Measurements from ENCODE around the gene MSX2. TPM values are rescaled to one million over a fixed set of nuclear protein-coding genes. Genes with fewer than 3 reads are reported as not detected.
A peak's percentile ranks its signal among the peaks of the same experiment; 100 is the strongest.

Gene MSX2
- total and polyA plus RNA-seq, 4 donors = 0.34 to 2.1 (median 0.80) TPM

- Histone ChIP-seq H3K4me1 (ENCODE audit: control insufficient read depth in 5 of 5, insufficient read depth in 5 of 5, low read length in 5 of 5) (no peaks in the 10 kb centered on the region), H3K27ac (ENCODE audit: low read depth in 1 of 2, low read length in 1 of 2) (no peak overlapping the region), H3K36me3 (ENCODE audit: control insufficient read depth in 4 of 4, insufficient read depth in 4 of 4, low read length in 4 of 4) (no peaks in the 10 kb centered on the region), H3K4me3 (no peak overlapping the region), H3K27me3 (ENCODE audit: control insufficient read depth in 3 of 3, insufficient read depth in 3 of 3, low read length in 2 of 3) (peaks cover 0 to 2% (median 0%) of the 10 kb centered on the region in 3 donors), H3K9me3 (ENCODE audit: control insufficient read depth in 4 of 4, insufficient read depth in 3 of 4, low read length in 3 of 4) (peaks cover 0 to 4% (median 0%) of the 10 kb centered on the region in 4 donors), H3K9ac (ENCODE audit: insufficient read depth in 1 of 2, low read length in 2 of 2) (no peak overlapping the region)
- TF ChIP-seq CTCF (IDR thresholded peaks at IDR 0.05; ENCODE audit: control extremely low read depth, extremely low read depth) = no peak
- ATAC-seq (ENCODE audit: insufficient read depth, low FRiP score) (no peak), DNase-seq (no peak)
- 92 to 94% methylated on average over 3 of the region's 3 CpGs for WGBS, 2 donors
Measured at GRCh38 chr5:174773371-174773770, 49.0 kb downstream of the MSX2 start.

- no peak for TF ChIP-seq CTCF (IDR thresholded peaks at IDR 0.05; ENCODE audit: control extremely low read depth, extremely low read depth)
- no peak for DNase-seq
- ATAC-seq (ENCODE audit: insufficient read depth, low FRiP score) = no peak
- Histone ChIP-seq H3K9me3 (ENCODE audit: control insufficient read depth in 4 of 4, insufficient read depth in 3 of 4, low read length in 3 of 4) (peaks cover 0 to 7% (median 0%) of the 10 kb centered on the region in 4 donors), H3K36me3 (ENCODE audit: control insufficient read depth in 4 of 4, insufficient read depth in 4 of 4, low read length in 4 of 4) (no peaks in the 10 kb centered on the region), H3K9ac (ENCODE audit: insufficient read depth in 1 of 2, low read length in 2 of 2) (no peak overlapping the region), H3K4me1 (ENCODE audit: control insufficient read depth in 5 of 5, insufficient read depth in 5 of 5, low read length in 5 of 5) (no peaks in the 10 kb centered on the region), H3K4me3 (no peak overlapping the region), H3K27ac (ENCODE audit: low read depth in 1 of 2, low read length in 1 of 2) (no peak overlapping the region), H3K27me3 (ENCODE audit: control insufficient read depth in 3 of 3, insufficient read depth in 3 of 3, low read length in 2 of 3) (peaks cover 0 to 2% (median 0%) of the 10 kb centered on the region in 3 donors)
- 70 to 86% methylated on average over 3 of the region's 3 CpGs for WGBS, 2 donors
Measured at GRCh38 chr5:174775081-174775480, 50.7 kb downstream of the MSX2 start.

- Histone ChIP-seq H3K36me3 (ENCODE audit: control insufficient read depth in 4 of 4, insufficient read depth in 4 of 4, low read length in 4 of 4) (no peaks in the 10 kb centered on the region), H3K27me3 (ENCODE audit: control insufficient read depth in 3 of 3, insufficient read depth in 3 of 3, low read length in 2 of 3) (peaks cover 0 to 2% (median 0%) of the 10 kb centered on the region in 3 donors), H3K9me3 (ENCODE audit: control insufficient read depth in 4 of 4, insufficient read depth in 3 of 4, low read length in 3 of 4) (peaks cover 0 to 7% (median 0%) of the 10 kb centered on the region in 4 donors), H3K27ac (ENCODE audit: low read depth in 1 of 2, low read length in 1 of 2) (no peak overlapping the region), H3K4me1 (ENCODE audit: control insufficient read depth in 5 of 5, insufficient read depth in 5 of 5, low read length in 5 of 5) (no peaks in the 10 kb centered on the region), H3K4me3 (no peak overlapping the region), H3K9ac (ENCODE audit: insufficient read depth in 1 of 2, low read length in 2 of 2) (no peak overlapping the region)
- DNase-seq = peak in 1 of 3 donors; percentile 46
- 60 to 83% methylated on average over 6 of the region's 6 CpGs for WGBS, 2 donors
- TF ChIP-seq CTCF (IDR thresholded peaks at IDR 0.05; ENCODE audit: control extremely low read depth, extremely low read depth) = no peak
- no peak for ATAC-seq (ENCODE audit: insufficient read depth, low FRiP score)
Measured at GRCh38 chr5:174777111-174777510, 52.7 kb downstream of the MSX2 start.

GRCh38 chr5:174777583-174777982 lies 53.2 kb downstream of the MSX2 start:
- no peak overlapping the region for H3K27ac ChIP-seq (ENCODE audit: low read depth in 1 of 2, low read length in 1 of 2)
- H3K27me3 ChIP-seq (ENCODE audit: control insufficient read depth in 3 of 3, insufficient read depth in 3 of 3, low read length in 2 of 3) = peaks cover 0 to 2% (median 0%) of the 10 kb centered on the region in 3 donors
- no peaks in the 10 kb centered on the region for H3K36me3 ChIP-seq (ENCODE audit: control insufficient read depth in 4 of 4, insufficient read depth in 4 of 4, low read length in 4 of 4)
- no peak overlapping the region for H3K9ac ChIP-seq (ENCODE audit: insufficient read depth in 1 of 2, low read length in 2 of 2)
- H3K9me3 ChIP-seq (ENCODE audit: control insufficient read depth in 4 of 4, insufficient read depth in 3 of 4, low read length in 3 of 4) = peaks cover 0 to 4% (median 0%) of the 10 kb centered on the region in 4 donors
- ATAC-seq (ENCODE audit: insufficient read depth, low FRiP score) (no peak), DNase-seq (no peak)
- TF ChIP-seq CTCF (IDR thresholded peaks at IDR 0.05; ENCODE audit: control extremely low read depth, extremely low read depth) = no peak
- H3K4me3 ChIP-seq = no peak overlapping the region
- 70 to 75% methylated on average over 2 of the region's 2 CpGs for WGBS, 2 donors
- H3K4me1 ChIP-seq (ENCODE audit: control insufficient read depth in 5 of 5, insufficient read depth in 5 of 5, low read length in 5 of 5) = no peaks in the 10 kb centered on the region
